Measurements from ENCODE around the gene CHRNA3. TPM values are rescaled to one million over a fixed set of nuclear protein-coding genes. Genes with fewer than 3 reads are reported as not detected.
A peak's percentile ranks its signal among the peaks of the same experiment; 100 is the strongest.

CHRNA3 gene
- total and polyA plus RNA-seq, 2 donors = 22.0 to 48.3 TPM

GRCh38 chr15:78629716-78630065 is 8.9 kb upstream of the CHRNA3 start:
- peaks cover 3 to 14% of the 10 kb centered on the region in 2 donors for H3K36me3 ChIP-seq (ENCODE audit: control insufficient read depth in 2 of 2, insufficient read depth in 2 of 2, low read length in 1 of 2)
- H3K4me1 ChIP-seq (ENCODE audit: control insufficient read depth in 2 of 2, insufficient read depth in 2 of 2, low read length in 2 of 2) = peaks cover 29 to 36% of the 10 kb centered on the region in 2 donors
- 96% methylated on average over 12 of the region's 12 CpGs for WGBS
- peaks cover 1 to 6% of the 10 kb centered on the region in 2 donors for H3K9me3 ChIP-seq (ENCODE audit: control insufficient read depth in 2 of 2, insufficient read depth in 1 of 2, low read length in 1 of 2)
- H3K4me3 ChIP-seq (ENCODE audit: low read length in 2 of 2) = no peak overlapping the region
- no peak overlapping the region for H3K27ac ChIP-seq (ENCODE audit: low read depth in 1 of 2, low read length in 1 of 2)
- DNase-seq (ENCODE audit: low read depth in 6 of 9, low spot score in 9 of 9) = no peak
- peaks cover 0 to 3% of the 10 kb centered on the region in 2 donors for H3K27me3 ChIP-seq (ENCODE audit: control insufficient read depth in 2 of 2, insufficient read depth in 1 of 2, low read length in 1 of 2)

- Histone ChIP-seq H3K4me1 (ENCODE audit: control insufficient read depth in 2 of 2, insufficient read depth in 2 of 2, low read length in 2 of 2) (peaks cover 34 to 42% of the 10 kb centered on the region in 2 donors), H3K9me3 (ENCODE audit: control insufficient read depth in 2 of 2, insufficient read depth in 1 of 2, low read length in 1 of 2) (peaks cover 1 to 6% of the 10 kb centered on the region in 2 donors), H3K27ac (ENCODE audit: low read depth in 1 of 2, low read length in 1 of 2) (no peak overlapping the region), H3K36me3 (ENCODE audit: control insufficient read depth in 2 of 2, insufficient read depth in 2 of 2, low read length in 1 of 2) (peaks cover 3 to 12% of the 10 kb centered on the region in 2 donors), H3K4me3 (ENCODE audit: low read length in 2 of 2) (no peak overlapping the region), H3K27me3 (ENCODE audit: control insufficient read depth in 2 of 2, insufficient read depth in 1 of 2, low read length in 1 of 2) (peaks cover 0 to 3% of the 10 kb centered on the region in 2 donors)
- DNase-seq (ENCODE audit: low read depth in 6 of 9, low spot score in 9 of 9) = no peak
- 95% methylated on average over 29 of the region's 29 CpGs for WGBS
Measured at GRCh38 chr15:78629031-78629715, 8.4 kb upstream of the CHRNA3 start.

- peaks cover 0 to 3% of the 10 kb centered on the region in 2 donors for H3K27me3 ChIP-seq (ENCODE audit: control insufficient read depth in 2 of 2, insufficient read depth in 1 of 2, low read length in 1 of 2)
- 90% methylated on average over 6 of the region's 6 CpGs for WGBS
- H3K4me3 ChIP-seq (ENCODE audit: low read length in 2 of 2) = no peak overlapping the region
- H3K4me1 ChIP-seq (ENCODE audit: control insufficient read depth in 2 of 2, insufficient read depth in 2 of 2, low read length in 2 of 2) = peaks cover 43 to 51% of the 10 kb centered on the region in 2 donors
- H3K9me3 ChIP-seq (ENCODE audit: control insufficient read depth in 2 of 2, insufficient read depth in 1 of 2, low read length in 1 of 2) = peaks cover 0 to 3% of the 10 kb centered on the region in 2 donors
- no peak overlapping the region for H3K27ac ChIP-seq (ENCODE audit: low read depth in 1 of 2, low read length in 1 of 2)
- no peak for DNase-seq (ENCODE audit: low read depth in 6 of 9, low spot score in 9 of 9)
- H3K36me3 ChIP-seq (ENCODE audit: control insufficient read depth in 2 of 2, insufficient read depth in 2 of 2, low read length in 1 of 2) = peaks cover 3 to 9% of the 10 kb centered on the region in 2 donors
Measured at GRCh38 chr15:78628227-78628626, 7.4 kb upstream of the CHRNA3 start.

- 98% methylated on average over 8 of the region's 8 CpGs for WGBS
- no peak overlapping the region for H3K4me3 ChIP-seq (ENCODE audit: low read length in 2 of 2)
- no peak for DNase-seq (ENCODE audit: low read depth in 6 of 9, low spot score in 9 of 9)
- H3K27ac ChIP-seq (ENCODE audit: low read depth in 1 of 2, low read length in 1 of 2) = no peak overlapping the region
- H3K27me3 ChIP-seq (ENCODE audit: control insufficient read depth in 2 of 2, insufficient read depth in 1 of 2, low read length in 1 of 2) = peaks cover 0 to 3% of the 10 kb centered on the region in 2 donors
- no peaks in the 10 kb centered on the region for H3K9me3 ChIP-seq (ENCODE audit: control insufficient read depth in 2 of 2, insufficient read depth in 1 of 2, low read length in 1 of 2)
- H3K4me1 ChIP-seq (ENCODE audit: control insufficient read depth in 2 of 2, insufficient read depth in 2 of 2, low read length in 2 of 2) = peaks cover 46 to 60% of the 10 kb centered on the region in 2 donors
- peaks cover 0 to 6% of the 10 kb centered on the region in 2 donors for H3K36me3 ChIP-seq (ENCODE audit: control insufficient read depth in 2 of 2, insufficient read depth in 2 of 2, low read length in 1 of 2)
Measured at GRCh38 chr15:78627348-78627747, 6.6 kb upstream of the CHRNA3 start.

GRCh38 chr15:78626381-78626995 is 5.7 kb upstream of the CHRNA3 start:
- DNase-seq (ENCODE audit: low read depth in 6 of 9, low spot score in 9 of 9) = peak in 2 of 9 donors; percentile 35 to 56
- Histone ChIP-seq H3K4me3 (ENCODE audit: low read length in 2 of 2) (no peak overlapping the region), H3K4me1 (ENCODE audit: control insufficient read depth in 2 of 2, insufficient read depth in 2 of 2, low read length in 2 of 2) (peaks cover 51 to 68% of the 10 kb centered on the region in 2 donors), H3K9me3 (ENCODE audit: control insufficient read depth in 2 of 2, insufficient read depth in 1 of 2, low read length in 1 of 2) (no peaks in the 10 kb centered on the region), H3K36me3 (ENCODE audit: control insufficient read depth in 2 of 2, insufficient read depth in 2 of 2, low read length in 1 of 2) (peaks cover 0 to 6% of the 10 kb centered on the region in 2 donors), H3K27ac (ENCODE audit: low read depth in 1 of 2, low read length in 1 of 2) (peak overlapping the region; percentile 10 to 98), H3K27me3 (ENCODE audit: control insufficient read depth in 2 of 2, insufficient read depth in 1 of 2, low read length in 1 of 2) (peaks cover 0 to 9% of the 10 kb centered on the region in 2 donors)
- WGBS = 69% methylated on average over 6 of the region's 6 CpGs

GRCh38 chr15:78625606-78626280 is 4.9 kb upstream of the CHRNA3 start:
- H3K36me3 ChIP-seq (ENCODE audit: control insufficient read depth in 2 of 2, insufficient read depth in 2 of 2, low read length in 1 of 2) = peaks cover 0 to 6% of the 10 kb centered on the region in 2 donors
- H3K27me3 ChIP-seq (ENCODE audit: control insufficient read depth in 2 of 2, insufficient read depth in 1 of 2, low read length in 1 of 2) = peaks cover 0 to 16% of the 10 kb centered on the region in 2 donors
- peaks cover 51 to 74% of the 10 kb centered on the region in 2 donors for H3K4me1 ChIP-seq (ENCODE audit: control insufficient read depth in 2 of 2, insufficient read depth in 2 of 2, low read length in 2 of 2)
- peak overlapping the region; percentile 73 to 98 for H3K27ac ChIP-seq (ENCODE audit: low read depth in 1 of 2, low read length in 1 of 2)
- H3K4me3 ChIP-seq (ENCODE audit: low read length in 2 of 2) = peak overlapping the region in 1 of 2 donors; percentile 2
- WGBS = 26% methylated on average over 12 of the region's 12 CpGs
- no peaks in the 10 kb centered on the region for H3K9me3 ChIP-seq (ENCODE audit: control insufficient read depth in 2 of 2, insufficient read depth in 1 of 2, low read length in 1 of 2)
- DNase-seq (ENCODE audit: low read depth in 6 of 9, low spot score in 9 of 9) = peak in 6 of 9 donors; percentile 66 to 88 (median 80)

- WGBS = 83% methylated on average over 17 of the region's 17 CpGs
- H3K36me3 ChIP-seq (ENCODE audit: control insufficient read depth in 2 of 2, insufficient read depth in 2 of 2, low read length in 1 of 2) = peaks cover 0 to 6% of the 10 kb centered on the region in 2 donors
- peak overlapping the region; percentile 73 to 98 for H3K27ac ChIP-seq (ENCODE audit: low read depth in 1 of 2, low read length in 1 of 2)
- H3K9me3 ChIP-seq (ENCODE audit: control insufficient read depth in 2 of 2, insufficient read depth in 1 of 2, low read length in 1 of 2) = no peaks in the 10 kb centered on the region
- H3K27me3 ChIP-seq (ENCODE audit: control insufficient read depth in 2 of 2, insufficient read depth in 1 of 2, low read length in 1 of 2) = peaks cover 0 to 20% of the 10 kb centered on the region in 2 donors
- peak overlapping the region in 1 of 2 donors; percentile 2 for H3K4me3 ChIP-seq (ENCODE audit: low read length in 2 of 2)
- peaks cover 51 to 78% of the 10 kb centered on the region in 2 donors for H3K4me1 ChIP-seq (ENCODE audit: control insufficient read depth in 2 of 2, insufficient read depth in 2 of 2, low read length in 2 of 2)
- DNase-seq (ENCODE audit: low read depth in 6 of 9, low spot score in 9 of 9) = no peak
Measured at GRCh38 chr15:78624651-78625590, 4.1 kb upstream of the CHRNA3 start.

GRCh38 chr15:78623786-78624497 is 3.1 kb upstream of the CHRNA3 start:
- H3K27ac ChIP-seq (ENCODE audit: low read depth in 1 of 2, low read length in 1 of 2) = peak overlapping the region in 1 of 2 donors; percentile 22
- no peak for DNase-seq (ENCODE audit: low read depth in 6 of 9, low spot score in 9 of 9)
- H3K9me3 ChIP-seq (ENCODE audit: control insufficient read depth in 2 of 2, insufficient read depth in 1 of 2, low read length in 1 of 2) = peaks cover 0 to 4% of the 10 kb centered on the region in 2 donors
- H3K4me1 ChIP-seq (ENCODE audit: control insufficient read depth in 2 of 2, insufficient read depth in 2 of 2, low read length in 2 of 2) = peaks cover 54 to 87% of the 10 kb centered on the region in 2 donors
- peaks cover 0 to 28% of the 10 kb centered on the region in 2 donors for H3K27me3 ChIP-seq (ENCODE audit: control insufficient read depth in 2 of 2, insufficient read depth in 1 of 2, low read length in 1 of 2)
- no peaks in the 10 kb centered on the region for H3K36me3 ChIP-seq (ENCODE audit: control insufficient read depth in 2 of 2, insufficient read depth in 2 of 2, low read length in 1 of 2)
- 97% methylated on average over 7 of the region's 7 CpGs for WGBS
- H3K4me3 ChIP-seq (ENCODE audit: low read length in 2 of 2) = no peak overlapping the region

Measured in thymus (tissue), 11 donors.